ENCODE data around the gene OPN5.

DNA sequence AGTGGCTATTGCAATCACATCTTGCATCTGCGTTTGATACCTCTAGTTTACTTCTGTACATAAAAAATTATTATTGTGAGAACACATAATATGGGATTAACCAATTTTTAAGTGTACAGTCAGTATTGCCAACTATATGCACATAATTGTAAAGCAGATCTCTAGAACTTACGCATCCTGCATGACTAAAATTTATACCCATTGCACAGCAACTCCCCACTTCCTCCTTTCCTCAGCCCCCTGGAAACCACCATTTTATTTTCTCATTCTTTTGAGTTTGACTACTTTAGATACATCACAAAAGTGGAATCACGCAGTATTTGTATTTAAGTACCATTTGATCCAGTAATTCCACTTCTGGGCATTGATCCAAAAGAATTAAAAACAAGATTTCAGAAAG, 19.3 kb upstream of the OPN5 start:
- TF ChIP-seq CTCF (IDR thresholded peaks at IDR 0.05) (no peak), POLR2A (IDR thresholded peaks at IDR 0.05) (no peak)
